HG02870 (cell line): ENCODE measurements around the gene SPP2.

Experiments used
- ATAC-seq: cut with Tn5 transposase; IDR thresholded peaks from one replicate; pipeline ENCODE4 v1.9.1; 2021; ENCODE audit warnings: mild to moderate bottlenecking, moderate library complexity; ENCODE audit not compliant: unreplicated experiment

SPP2 gene, protein sequence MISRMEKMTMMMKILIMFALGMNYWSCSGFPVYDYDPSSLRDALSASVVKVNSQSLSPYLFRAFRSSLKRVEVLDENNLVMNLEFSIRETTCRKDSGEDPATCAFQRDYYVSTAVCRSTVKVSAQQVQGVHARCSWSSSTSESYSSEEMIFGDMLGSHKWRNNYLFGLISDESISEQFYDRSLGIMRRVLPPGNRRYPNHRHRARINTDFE

DNA sequence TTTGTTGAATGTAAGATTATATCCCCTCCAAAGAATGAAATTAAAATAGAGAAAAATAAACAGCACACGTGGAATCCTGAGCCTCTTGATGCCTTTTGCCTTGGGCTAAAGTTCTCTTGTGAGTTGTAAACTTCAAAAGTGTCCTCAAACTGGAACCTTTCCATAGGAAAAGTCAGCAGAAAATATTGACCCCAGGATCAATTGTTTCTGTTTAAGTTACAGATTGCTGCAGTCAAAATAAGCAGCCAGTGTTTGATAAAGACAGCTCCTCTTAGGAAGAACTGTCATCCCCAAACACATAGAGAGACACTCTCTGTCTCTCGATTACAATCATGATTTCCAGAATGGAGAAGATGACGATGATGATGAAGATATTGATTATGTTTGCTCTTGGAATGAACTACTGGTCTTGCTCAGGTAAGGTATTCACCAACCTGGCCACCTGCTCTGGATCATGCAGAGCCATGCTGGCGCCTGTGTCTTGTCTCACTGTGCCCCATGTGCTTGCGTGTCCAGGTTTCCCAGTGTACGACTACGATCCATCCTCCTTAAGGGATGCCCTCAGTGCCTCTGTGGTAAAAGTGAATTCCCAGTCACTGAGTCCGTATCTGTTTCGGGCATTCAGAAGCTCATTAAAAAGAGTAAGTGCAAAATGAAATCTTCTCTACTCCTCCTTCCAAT lies at the start of gene SPP2:
SPP2 (plus strand) TSS at position 248 of the 681 bp plus-strand sequence; CDS start at position 333, 85 bp downstream.
- ATAC-seq: no peak

DNA sequence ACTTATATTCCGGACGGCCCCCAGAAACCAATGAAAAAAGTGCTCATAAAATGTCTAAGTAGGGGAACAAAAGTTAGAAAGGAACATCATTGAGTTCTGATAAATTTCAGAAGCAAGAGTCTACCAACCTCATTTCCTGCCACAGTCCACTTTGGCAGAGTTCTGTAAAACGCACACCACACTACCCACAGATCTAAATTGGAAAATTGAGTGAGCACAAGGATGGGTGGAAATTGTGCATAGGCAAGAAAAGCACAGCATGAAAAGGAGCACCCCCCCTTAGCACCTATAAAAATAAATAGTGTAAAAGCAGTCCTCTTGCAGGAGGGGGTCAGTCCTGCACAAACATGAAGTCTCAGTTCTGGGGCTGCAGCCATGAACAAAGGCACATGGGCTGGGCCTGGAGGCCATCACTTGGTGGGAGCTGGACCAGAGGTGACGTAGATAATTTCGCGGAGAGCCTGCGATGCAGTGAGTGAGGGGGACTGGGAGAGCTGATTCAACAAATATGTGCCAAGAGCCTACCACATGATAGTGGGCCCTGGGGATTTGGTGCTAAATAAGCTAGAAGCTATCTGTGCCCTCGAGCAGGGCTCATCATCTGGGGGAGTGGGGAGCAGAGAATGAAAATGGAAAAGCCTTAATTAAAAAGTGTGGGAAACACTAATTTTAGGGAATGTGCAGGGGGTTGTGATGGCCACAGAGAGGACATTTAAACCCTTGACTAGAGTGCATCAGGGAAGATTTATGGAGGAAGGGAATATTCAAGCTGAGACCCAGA lies 48.9 kb upstream of the SPP2 start:
- no peak for ATAC-seq

DNA sequence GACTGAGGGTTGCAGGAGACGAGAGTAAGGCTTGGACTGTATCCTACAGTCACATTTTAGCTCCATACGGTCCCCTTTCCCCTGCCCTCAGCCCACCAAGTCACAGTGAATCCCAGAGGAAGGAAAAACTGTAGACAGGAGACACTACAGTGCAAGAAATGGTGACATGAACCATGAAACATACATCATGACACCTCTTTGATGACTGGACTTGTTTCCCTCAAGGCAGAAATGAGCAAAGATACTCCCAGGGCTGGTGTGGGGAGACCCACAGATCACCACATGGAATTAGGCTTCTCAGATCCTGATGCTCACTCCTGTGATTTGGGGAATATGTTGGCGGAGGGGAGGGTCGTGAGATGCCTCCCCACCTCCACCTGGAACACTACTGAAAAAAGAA lies 48.2 kb upstream of the SPP2 start:
- ATAC-seq: no peak

DNA sequence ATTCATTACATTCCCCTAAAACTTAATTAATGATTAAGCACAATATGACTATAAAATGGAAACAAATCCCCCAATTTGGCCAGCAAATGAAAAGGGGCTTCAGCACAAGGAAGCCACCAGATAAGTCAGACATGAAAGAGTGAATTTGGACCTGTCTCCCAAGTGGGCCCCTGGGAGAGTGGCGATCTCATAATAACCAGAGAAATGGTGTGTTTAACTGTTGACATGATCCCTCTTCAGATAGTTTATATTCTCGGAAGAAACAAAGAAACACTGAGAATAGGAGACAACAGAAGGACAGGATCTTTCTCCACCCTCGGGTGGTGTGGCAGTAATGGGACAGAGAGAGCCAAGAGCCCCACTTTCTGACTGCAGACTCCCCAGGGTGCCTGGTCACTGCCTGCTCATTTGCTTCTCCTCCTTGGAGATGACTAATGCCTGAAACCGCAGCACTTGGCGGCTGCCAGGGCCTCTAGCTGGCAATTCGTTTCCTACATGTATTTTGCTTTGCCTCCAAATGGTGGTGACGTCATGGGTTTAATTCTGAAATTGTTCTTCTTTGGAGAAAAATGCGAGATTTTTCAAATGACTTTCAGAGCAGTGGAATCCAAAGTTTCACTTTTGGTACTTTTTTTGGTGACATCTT lies 46.4 kb upstream of the SPP2 start:
- ATAC-seq: no peak

DNA sequence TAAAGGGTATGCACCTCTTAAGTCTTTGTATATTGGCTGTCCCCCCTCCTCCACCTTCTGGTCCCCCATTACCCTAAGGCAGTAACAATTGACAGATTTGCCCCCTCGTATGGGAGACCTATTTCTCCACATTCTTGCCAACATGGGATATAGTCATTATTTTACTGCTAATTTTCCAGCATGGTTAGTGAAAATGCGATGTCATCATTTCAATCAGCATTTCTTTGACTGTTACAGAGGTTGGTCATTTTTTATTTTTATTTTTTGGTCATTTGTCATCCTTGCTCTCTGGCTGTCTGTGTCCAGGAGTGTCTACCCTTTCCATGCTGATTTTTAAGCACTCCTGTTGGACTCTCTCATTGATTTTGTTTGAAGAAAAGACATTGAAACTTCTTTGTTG lies 45.4 kb upstream of the SPP2 start:
- no peak for ATAC-seq

DNA sequence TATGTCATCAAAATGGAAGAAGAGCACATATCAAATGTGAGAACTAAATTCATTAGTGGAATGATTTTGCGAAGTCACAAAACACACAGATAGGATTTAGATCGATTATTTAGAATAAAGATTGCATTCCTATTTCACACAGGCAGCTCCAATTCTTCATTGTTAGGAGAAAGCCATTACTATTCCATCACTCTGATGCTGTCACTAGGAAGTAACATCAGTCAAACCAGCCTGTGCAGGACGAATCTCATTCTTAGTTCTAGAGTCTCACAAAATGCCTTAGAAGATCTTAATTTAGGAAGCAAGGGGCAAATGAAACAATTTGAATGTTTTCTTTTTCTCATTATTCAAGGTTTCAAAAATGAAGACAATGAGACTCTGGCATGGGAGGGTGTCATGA lies 44.0 kb upstream of the SPP2 start:
- ATAC-seq: no peak

DNA sequence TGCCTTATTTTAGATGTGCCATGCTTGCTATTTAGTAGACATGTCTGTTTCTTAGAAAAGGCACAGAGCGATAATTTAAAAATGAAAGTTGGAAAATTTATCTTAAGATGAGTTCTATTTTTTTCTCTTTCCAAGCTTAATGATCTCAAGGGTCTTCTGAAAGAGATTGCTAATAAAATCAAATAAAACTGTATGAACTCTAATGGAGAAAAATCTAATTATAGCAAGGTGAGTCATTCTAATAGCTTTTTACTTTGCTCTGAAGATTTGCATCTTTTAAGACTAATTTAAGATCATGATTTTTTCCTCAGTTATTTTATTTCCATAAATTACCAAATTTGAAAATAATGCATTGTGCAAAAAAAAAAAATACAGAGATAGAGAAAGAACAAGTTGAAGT lies 36.1 kb upstream of the SPP2 start:
- ATAC-seq: no peak

DNA sequence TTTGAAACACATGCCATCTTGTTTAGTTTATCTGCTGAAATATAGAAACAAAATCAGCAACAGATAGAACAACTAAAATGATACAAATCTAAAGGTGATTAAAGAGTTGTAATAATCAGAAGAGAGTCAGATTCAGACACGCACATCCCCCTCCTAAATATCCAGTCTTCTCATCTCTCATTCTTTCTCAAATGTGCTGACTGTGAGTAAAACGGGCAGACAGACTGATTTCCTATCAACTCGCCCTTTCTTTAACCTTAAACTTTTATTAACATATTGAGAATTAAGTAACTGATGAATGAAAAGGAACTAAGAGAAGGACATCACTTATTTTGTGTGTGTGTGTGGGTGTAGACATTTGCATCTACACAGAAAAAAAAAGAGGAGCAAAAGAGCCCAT lies 34.6 kb upstream of the SPP2 start:
- ATAC-seq: no peak

DNA sequence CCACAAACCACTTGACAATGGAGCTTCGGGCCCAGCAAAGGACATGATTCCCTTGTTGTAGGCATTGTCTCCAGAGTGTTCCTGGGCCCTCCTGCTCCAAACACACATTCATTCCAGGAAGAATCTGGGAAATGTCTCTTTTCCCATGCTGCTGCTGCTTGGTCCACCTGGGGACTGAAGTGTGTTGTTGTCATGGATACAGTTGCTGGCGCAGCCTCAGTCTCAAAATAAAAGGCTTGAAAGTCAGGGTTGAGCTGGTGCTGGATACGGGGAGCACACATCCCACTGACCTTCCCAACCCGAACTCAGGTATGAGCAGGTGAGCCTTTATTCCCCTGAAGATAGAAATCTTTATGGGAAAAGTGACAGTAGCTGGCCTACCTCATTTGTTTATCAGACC lies 30.6 kb upstream of the SPP2 start:
- ATAC-seq: no peak

DNA sequence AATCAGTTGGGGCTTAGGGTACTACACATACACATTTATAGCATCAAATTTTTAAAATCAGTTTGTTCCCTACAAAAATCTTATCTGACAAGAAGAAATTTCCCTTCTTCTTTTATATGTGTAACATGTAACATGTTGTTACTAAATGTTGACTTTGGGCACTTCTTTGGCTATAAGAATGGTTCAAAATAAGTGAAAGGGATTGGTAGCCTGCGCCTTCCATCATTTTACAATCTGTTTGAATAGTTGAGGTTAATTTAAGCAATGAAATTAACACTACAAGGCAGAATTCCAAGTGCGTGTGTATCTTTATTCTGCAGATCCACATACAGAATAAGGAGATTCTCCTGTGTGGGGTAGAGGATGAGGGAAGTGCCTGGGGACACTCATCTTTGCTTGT lies 30.2 kb upstream of the SPP2 start:
- no peak for ATAC-seq

DNA sequence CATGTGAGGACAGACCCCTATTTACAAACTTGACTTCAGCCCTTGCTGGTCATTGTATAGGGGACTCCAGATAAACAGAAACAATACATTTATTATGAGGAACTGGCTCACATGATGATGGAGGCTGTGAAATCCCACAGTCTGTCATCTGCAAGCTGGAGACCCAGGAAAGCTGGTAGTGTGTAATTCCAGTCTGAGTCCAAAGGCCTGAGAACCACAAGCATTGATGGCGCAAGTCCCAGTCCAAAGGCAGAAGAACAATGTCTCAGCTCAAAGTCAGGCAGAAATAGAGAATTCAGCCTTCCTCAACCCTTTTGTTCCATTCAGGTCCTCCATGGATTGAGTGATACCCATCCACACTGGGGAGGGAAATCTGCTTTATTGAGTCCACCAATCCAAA lies 28.1 kb upstream of the SPP2 start:
- ATAC-seq: no peak

DNA sequence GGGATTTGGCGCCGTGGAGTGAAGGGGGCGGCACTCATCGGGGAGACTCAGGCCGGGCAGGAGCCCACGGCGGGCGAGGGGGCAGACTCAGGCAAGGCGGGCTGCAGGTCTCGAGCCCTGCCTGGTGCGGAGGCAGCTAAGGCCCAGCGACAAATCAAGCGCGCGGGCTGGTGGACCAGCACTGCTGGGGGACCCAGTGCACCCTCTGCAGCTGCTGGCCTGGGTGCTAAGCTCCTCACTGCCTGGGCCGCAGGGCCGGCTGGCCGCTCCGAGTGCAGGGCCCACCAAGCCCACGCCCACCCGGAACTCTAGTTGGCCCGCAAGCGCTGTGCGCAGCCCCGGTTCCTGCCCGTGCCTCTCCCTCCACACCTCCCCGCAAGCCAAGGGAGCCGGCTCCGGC lies 26.2 kb upstream of the SPP2 start:
- no peak for ATAC-seq

DNA sequence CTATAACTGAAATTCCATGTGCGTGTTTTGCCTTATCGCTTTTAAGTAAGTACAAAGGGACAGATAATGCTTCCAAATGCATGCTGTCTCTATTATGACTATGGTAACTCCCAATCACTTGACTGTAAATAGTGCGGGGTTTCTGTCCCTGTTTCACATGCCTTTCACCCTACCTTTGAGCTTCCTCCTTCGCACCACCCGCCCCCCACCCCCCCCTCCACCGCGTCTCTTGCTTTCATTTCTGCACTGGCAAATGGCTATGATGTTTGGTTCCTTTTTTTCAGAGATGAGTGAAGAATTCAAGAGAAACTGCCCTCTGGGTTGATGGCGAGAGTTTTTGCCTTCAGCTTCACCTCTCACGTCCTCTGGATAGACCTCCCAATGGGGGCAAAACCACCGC lies 25.0 kb upstream of the SPP2 start:
- ATAC-seq: peak; percentile 47

DNA sequence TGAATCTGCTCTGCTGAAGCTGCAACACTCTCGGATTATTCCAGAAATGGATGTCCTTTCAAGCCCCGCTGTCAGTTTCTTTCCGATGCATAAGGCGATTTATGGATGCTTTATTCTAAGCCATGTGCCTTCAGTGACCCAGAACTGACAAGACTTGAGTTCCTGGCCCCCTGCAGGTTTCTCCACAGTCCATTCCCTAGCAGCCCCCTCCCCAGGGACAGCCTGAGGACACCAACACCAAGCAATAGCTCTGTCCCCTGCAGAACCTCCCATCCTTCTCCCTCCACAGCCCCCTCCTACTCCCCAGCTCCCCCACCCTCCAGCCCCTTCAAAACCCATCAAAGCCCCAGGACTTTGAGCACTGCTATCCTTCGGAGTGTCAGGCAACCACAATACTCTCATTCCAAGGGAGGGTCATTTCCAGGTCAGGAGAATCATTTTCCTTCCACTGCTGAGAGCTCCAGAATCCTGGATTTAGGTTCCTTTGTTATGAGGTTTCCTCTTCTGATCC lies 24.6 kb upstream of the SPP2 start:
- ATAC-seq: no peak

DNA sequence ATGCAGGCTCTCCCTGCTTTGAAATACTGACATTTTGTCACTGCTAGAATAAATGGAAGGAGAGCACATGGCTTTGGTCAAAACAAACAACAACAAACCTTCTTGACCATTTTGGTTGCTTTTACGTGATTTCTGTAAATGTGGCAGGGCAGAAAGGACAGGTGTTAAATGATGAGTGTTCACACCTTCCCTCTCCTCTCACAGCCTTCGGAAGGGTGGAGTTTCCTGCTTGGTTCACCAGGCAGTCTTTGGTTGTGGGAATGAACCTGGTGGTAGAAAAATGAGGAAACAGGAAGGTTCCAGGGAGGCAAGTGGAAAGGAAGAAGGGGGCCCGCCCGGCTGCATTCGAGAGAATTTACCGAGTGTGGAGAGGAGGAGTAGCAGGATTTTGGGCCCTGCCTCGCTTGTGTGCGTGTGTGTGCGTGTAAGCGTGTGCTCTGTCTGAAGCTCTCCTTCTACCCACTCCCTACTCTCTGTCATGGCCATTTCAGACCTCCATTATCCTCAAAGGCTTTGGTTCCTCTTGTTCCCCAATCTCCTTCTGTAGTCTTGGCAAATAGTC lies 23.7 kb upstream of the SPP2 start:
- no peak for ATAC-seq

DNA sequence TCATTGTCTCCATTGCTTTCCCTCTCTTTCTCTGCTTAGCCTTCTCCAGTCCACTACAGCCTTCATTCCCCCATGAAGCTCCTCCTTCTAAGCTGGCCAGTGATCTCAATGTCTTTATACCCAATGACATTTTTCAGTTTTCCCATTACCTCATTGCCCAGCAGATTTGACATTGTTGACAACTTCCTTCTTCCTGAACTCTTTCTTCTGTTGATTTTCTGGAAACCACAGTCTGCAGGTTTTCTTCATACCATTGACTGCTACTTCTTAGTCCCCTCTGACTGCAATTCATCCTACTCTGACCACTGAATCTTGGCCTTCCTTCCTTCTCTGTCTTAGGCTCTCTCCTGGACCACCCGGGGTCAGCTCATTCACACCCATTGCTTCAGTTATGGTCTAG lies 22.9 kb upstream of the SPP2 start:
- no peak for ATAC-seq

DNA sequence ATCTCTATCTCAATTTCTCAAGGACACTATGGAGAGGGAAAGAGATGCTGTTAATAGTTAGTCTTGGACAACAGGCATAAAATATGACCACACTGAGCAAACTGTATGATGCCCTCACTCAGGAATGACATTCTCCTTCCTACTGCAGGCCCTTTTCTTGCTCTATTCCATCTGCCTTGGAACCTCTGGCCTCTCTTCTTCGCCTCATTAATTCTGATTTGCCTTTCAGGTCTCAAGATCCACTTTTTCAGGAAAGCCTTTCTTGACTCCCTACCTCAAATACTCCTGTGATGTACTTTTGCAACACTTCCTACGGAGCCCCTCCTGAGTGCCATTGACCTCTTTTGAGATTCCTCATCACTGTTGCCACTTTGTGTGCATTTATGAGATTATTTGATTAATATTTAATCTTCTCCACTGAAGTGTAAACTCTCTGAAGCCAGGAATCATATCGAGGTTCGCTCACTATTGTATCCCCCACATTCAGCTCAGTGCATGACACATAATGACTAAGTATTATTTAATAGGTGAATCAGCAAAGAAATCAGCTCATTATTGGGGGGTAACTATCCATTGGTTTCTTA lies 21.3 kb upstream of the SPP2 start:
- ATAC-seq: no peak

DNA sequence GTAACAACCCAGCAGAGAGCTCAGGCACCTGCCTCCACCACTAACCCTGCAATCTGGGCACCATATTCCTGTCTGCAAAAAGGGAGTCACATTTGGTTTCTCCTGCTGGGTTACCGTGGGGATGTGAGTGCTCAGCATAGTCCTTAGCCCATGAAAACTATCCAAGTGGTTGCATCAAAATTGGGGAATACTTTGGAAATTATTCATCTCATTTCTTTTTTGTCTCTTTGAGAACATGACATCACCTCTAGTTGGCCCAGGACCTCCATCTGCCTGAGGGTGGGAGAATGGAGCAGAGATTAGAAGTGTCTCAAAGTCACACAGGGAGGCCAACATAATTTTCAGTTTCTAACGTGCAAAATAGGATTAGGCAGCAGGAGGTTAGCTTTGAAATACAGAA lies 19.3 kb upstream of the SPP2 start:
- ATAC-seq: no peak

DNA sequence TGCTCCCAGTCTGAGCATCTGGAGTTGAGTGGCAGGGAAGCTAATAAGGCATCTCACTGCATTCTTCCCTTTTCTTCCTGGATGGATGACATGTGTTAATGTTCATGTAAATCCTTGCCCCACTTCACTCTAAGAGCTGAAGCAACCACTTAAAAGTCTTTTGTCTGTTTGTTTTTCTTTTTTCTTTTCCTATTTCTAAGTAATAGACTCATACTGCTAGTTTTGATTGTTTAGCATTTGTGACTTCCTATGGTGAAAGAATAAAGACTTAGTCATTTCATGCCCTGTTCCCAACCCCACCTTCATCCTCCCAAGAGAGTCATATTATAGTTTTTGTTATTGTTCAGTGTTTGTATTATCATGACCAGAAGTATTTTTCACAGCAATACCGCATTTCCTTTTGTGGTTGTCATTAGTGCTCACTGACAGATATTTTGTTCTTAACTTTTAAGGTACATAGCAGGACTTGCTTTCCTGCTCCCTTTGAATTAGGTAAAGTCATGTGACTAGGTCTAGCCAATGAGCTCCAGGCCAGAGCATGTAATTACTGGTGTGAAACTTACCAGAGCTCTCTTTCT lies 18.1 kb upstream of the SPP2 start:
- ATAC-seq: no peak

DNA sequence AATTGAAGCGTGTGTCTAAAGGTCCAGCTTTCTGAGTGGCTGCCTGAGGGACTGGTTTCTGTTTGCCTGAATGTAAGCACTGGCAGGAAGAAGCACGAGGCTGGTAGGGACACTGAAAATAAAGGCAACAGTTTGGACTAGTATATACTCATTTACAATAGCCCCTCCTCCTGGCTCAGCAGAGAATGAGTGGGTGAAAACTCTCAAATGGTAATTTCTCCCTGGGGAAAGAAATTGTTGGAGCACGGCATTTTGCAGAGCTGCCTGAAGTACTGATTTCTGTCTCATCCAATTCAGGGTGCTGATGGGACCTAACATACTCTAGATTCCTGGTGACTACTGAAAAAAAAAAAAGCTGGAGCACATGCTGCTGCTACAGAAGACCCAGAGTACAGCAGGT lies 17.3 kb upstream of the SPP2 start:
- ATAC-seq: no peak
